Superior temporal gyrus (tissue), 1 donor: ENCODE data around the gene PPP1R14D.

Experiments used
- DNase-seq: peaks from one replicate; pipeline ENCODE4 v3.0.0-alpha.2; 2016; ENCODE audit errors: extremely low spot score

Gene PPP1R14D

DNA sequence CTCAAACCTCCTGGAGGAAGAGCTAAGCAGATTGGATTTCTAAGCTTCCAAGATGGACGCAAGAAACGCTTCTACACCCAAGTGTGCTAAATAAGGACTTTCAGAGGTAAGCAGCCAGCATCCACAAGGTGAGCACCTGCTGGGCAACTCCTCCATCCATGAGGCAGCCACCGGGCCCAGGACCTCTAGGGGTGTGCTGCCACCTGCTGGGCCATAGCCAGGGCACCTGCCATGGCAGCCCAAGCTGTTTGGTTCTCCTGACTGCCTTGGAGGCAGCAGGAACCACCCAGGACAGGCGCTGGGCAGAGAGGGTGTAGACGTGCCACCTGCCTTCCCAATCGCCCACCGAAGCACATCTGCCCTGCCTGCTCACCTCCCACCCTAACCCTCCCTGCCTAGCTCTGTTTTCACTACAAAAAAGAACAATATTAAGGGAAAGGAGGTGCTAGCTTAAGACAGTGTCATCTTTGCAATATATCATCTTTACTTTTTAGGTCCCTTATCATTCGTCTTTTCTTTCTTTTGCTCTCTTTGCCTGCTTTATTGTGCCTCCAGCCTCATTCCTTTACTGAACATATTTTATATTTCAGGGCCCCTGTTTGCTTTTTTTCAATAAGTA lies 45.8 kb downstream of the PPP1R14D start:
- no peak for DNase-seq

DNA sequence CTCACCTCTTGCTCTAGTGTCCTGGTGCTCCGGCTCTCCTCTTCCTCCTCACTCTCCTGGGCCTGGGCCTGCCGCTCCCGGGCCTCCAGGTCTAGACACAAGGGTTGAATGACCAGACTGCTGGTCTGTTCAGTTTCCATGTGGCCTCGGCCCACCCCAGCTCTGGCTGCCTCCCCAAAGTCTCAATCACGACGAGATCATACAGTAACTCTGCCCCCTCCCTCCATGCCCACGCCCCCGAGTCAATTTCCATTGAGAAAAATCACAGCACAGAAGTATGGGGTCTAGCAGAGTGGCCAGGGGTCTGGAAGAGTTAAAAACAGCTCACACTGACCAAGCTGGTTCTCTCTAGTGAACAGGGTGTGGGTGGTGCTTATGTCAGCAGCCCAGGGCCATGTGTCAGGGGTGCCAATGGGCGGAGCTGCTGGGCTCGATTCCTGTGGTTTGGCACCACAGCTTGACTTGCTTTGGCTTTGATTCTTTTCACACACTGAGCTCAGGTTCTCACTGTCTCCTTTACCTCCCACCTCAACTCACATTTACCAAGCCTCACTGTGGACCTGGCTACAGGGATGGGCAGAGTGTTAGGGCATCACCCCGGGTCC lies 51.9 kb downstream of the PPP1R14D start:
- no peak for DNase-seq

DNA sequence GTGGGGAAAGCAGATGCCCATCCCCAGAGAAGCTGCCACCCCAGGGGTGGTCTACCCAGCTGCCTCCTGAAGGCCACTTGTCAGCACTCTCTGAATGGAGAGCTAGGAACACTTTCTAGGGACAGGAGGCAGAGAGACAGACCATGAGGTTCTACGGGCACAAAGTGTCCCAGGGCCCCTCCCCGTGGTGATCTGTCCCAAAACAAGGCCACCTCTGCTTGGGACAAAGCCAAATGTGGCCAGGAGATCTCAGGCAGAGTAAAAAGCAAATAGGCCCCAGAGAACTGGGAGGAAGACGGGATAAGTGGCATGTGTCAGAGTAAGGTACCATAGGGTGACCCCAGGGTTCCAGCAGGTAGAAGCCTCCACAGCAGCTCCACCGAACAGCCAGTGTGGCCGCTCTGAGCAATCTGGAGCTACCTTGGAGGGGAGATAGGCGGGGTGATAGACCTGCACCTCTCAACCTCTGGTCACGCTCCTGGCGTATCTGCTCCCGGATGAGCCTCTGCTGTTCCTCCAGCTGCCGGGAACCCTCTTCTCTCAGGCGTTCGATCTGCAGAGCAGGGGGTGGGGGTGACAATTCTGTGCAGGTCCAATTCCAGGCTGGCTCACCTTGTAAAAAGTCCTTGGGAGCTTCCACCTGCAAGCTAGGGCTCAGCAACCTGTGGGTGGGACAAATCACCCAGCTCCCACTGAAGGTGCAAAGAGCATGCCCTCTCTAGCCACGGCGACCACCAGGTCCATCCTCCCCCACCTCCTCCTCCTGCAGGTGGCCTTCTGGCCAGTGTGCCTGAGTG lies 52.6 kb downstream of the PPP1R14D start:
- no peak for DNase-seq

GRCh38 chr15:40775007-40775406 lies 53.5 kb downstream of the PPP1R14D start:
- DNase-seq, result no peak

GRCh38 chr15:40773902-40774301 lies 54.6 kb downstream of the PPP1R14D start:
- no peak for DNase-seq

- no peak for DNase-seq
These were observed 55.0 kb downstream of the PPP1R14D start for GRCh38 chr15:40773496-40773895.

DNA sequence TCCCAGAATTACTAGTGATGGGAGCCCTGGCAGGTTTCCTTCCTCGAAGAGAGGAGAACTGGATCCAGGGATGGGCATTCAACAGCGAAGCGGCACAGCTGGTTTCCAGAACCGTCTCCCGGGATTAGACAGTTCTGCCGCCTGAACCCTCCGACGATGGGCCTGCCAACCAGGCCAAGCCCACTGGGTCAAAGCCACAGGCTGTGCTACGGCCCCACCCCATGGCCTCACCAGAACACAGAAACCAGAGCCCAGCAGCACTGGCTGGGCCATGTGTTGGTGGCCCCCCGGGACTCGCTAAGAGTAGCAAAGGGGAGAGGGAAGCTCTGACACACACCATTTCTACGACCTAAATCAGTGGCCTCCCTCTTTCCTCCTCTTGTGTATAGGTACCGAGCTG lies 56.5 kb downstream of the PPP1R14D start:
- no peak for DNase-seq

DNA sequence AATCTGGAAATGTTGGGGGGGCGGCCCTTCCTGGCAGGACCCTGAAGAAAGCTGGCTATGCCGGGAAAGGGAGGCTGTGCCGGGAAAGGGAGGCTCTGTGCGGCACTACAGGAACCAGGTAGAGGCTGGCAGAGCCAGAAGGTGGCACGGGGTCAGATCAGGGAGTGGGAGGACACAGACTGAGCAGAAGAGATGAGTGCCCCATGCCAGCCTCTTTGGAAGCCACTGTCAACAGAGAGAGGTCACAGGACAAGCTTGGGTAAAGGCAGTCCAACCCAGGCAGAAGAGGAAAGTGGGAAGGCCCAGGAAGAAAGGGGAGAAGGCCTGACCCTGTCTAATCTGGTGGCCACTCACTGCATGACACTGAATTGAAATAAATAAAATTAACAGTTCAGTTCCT lies 57.3 kb downstream of the PPP1R14D start:
- no peak for DNase-seq

GRCh38 chr15:40770147-40770721 lies 58.3 kb downstream of the PPP1R14D start:
- DNase-seq, result no peak

- no peak for DNase-seq
These were observed 59.0 kb downstream of the PPP1R14D start, which contains the start of gene C15orf62 for GRCh38 chr15:40769274-40770146. C15orf62 (plus strand) TSS chr15:40769980; CDS start chr15:40770496, 516 bp downstream.

GRCh38 chr15:40768521-40769273 lies 59.8 kb downstream of the PPP1R14D start:
- DNase-seq, result no peak

- no peak for DNase-seq
These were observed 60.5 kb downstream of the PPP1R14D start for GRCh38 chr15:40767838-40768500.

DNA sequence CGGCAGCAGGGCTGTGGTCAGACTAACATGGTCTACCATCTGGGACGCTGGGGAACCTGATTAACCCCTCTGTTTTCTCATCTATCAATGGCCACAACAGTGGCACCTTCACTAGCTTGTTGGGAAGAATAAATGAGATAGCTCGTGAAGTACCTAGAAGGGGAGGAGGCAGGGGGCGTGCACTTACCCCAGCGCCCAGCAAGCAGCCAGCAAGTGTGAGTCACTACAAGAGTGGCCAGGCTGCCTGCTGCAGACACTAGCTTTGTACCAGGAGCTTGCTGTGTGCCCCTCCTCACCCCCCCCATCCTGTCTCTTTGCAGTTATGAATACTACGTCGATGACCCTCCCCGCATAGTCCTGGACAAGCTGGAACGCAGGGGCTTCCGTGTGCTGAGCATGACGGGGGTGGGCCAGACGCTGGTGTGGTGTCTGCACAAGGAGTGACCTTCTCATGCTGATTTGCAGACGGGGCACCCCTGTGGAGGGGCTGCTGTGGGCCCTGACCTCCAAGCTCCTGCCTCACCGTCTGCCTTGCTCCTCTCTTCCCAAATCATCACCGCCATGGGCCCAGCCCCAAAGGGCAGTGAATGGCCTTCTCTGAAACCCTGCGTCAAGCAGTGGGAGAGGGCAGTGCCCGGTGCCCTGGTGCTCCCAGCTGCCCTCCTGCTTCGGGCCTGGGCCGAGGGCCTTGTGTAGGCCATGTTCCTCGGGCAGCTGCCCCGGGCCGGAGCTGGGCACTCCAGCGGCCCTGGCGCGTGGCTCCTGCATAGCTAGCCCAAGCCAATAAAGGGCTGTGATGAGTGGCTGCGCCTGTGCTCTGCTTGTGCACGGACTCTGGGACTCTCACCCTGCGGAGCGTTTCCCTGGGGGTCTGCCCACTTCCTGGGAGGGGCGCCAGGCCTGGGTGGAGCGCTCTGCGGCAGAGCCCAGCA lies 61.3 kb downstream of the PPP1R14D start:
- DNase-seq, result no peak

- no peak for DNase-seq
These were observed 62.2 kb downstream of the PPP1R14D start for GRCh38 chr15:40766194-40766815.
